Measurements from ENCODE around the gene DCAF17.

DCAF17 gene

GRCh38 chr2:171516793-171517192 lies 82.8 kb downstream of the DCAF17 start:
- no peak for TF ChIP-seq CTCF (conservative IDR thresholded peaks at IDR 0.05)
- no peak overlapping the region for H3K27ac ChIP-seq

- TF ChIP-seq CTCF (conservative IDR thresholded peaks at IDR 0.05) = no peak
Observed at GRCh38 chr2:171520471-171520870, 86.4 kb downstream of the DCAF17 start.

DNA sequence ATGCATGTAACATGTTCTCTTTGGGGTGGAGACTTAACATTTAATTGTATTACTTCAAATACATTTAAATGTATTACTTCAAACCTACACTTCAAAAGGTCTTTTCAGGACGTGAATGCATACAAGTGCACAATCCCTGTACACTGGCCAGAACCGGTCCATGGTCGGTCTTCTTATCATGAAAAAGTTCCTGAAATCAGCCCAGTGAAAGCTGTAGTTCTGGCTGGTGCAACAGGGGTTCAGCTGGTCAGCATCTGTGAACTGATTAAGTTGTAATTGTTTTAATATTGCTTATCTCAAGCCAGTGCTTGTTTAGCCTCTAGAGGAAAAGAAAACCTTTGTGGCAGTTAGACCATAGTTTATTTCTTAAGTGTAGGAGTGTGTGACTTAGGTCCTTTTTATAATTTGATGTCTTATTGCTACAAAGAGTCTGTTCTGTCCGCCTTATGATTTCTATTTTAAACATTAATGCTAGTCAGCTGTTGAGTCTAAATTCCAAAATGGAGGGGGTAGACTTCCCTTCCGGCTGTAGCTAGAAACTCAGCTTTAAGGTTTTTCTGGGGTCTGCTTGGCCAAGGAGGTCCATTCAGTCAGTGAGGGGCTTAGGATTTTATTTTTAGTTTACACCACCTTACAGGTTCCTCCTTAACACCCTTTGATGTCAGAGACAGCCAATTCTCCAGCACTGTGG lies 87.5 kb downstream of the DCAF17 start:
- no peak overlapping the region for H3K27ac ChIP-seq
- TF ChIP-seq CTCF (conservative IDR thresholded peaks at IDR 0.05) = no peak

More at GRCh38 chr2:171520471-171520870, 86.4 kb downstream of the DCAF17 start:
- H3K27ac ChIP-seq = no peak overlapping the region

DNA sequence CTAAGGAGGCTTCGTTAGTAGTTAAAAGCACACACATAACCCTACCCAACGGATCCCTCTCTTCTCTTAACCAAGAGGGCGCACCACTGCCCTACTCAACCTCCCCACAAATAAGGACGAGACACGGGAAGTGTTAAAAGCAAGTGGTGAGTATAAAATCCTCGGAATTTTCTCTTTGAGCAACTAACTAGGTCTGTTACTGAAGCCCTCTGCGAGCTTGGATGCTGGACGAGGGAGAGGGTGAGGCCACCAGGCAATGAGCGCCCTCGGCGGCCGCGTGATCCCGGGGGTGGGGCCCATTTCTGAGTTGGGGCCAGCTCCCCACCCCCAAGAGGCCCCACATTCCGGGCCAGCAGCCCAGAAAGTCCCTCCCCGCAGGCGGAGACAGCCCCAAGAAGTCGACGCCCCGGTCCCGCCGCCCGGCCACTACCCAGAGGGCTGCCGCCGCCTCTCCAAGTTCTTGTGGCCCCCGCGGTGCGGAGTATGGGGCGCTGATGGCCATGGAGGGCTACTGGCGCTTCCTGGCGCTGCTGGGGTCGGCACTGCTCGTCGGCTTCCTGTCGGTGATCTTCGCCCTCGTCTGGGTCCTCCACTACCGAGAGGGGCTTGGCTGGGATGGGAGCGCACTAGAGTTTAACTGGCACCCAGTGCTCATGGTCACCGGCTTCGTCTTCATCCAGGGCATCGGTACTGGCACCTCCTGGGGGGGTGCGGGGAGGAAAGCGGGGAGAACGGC lies 88.2 kb downstream of the DCAF17 start, which contains the start of gene CYBRD1:
Gene CYBRD1, plus strand, starts transcription at position 423 of the 736 bp plus-strand sequence. Its CDS starts 72 bp downstream, at position 495.
- peak within 1 kb of the TSS; percentile 66 for H3K27ac ChIP-seq
- TF ChIP-seq CTCF (conservative IDR thresholded peaks at IDR 0.05) = no peak

DNA sequence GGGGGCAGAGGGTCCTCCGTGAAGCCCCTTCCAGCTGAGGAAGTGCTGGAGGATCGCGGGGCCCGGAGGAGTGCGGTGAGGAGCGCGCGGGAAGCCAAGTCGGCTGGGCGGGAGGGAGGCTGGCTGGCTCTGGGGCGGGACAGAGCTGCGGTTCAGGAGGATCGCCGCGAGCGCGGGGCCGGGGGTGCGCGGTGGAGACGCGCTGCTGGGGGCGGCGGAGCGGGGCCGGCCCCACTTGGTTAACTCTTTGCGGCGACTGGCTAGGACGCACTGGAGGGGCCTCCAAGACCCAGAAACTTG lies 88.7 kb downstream of the DCAF17 start:
- TF ChIP-seq CTCF (conservative IDR thresholded peaks at IDR 0.05) = no peak
- H3K27ac ChIP-seq = peak overlapping the region; percentile 66

DNA sequence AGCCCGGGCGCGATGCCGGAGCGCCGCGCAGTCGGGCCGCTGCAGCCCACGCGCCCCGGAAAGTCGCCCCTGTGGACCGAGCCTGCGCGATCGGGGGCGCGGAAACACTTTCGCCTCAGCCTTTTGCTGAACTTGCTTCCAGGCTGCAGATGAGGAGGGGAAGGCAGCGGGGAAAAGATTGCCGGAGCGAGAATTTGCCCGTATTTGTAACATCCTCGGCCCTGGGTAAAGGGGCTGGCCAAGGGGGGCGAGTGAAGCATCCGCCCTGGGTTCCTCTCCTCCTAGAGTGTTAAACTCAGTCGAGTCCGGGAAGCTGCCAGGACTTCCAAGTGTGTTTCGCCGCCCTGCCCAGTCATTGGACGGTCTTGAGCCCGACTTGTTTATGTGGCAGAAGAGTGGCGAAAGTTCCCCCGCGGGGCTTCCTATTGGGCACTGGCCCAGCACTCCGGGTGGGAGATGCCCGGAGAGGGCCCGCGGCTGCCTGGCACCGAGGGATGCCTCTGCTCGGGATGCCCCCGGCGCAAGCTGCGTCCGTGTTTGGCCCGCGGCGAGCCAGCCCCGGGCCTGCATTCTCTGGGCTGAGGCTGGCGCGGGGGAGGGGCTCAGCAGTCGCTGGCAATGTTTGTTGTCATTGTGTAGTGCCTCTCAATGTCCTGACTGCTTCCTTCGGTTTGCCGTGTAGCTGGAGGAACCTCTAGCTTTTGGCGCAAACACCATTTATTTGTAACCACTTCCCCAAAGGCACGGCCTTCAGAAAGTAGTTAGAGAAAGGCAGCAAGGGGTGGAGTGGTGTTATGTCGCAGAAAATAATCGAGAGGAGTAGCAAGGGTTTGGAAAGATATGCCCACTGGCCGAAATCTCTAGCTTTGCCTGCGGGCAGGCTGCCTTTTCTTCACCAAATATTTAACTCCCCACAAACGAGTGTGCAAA lies 89.3 kb downstream of the DCAF17 start:
- TF ChIP-seq CTCF (conservative IDR thresholded peaks at IDR 0.05) = no peak
- H3K27ac ChIP-seq = peak overlapping the region; percentile 66

DNA sequence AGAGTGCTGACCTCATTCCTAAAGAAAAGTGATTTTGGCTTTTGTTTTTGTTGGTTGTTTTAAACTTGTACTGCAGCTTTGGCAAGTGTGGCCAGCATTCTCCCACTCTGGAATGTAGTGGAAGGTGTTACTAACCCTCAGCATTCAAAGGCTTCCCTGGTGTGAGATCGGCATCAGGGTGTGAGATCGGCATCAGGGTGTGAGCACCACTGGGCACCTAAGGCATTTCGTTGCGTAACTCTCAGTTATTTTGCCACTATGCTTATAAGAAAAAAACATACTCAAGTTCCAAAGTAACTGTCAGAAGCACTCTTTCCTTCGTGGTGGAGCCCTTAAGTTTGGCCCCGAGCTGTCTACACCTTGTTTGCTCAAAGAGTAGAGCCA lies 90.0 kb downstream of the DCAF17 start:
- TF ChIP-seq CTCF (conservative IDR thresholded peaks at IDR 0.05) = no peak
- peak overlapping the region; percentile 66 for H3K27ac ChIP-seq
